HFF-Myc (cell line): Measurements from ENCODE around the gene TCEAL9.

ENCODE experiments used
- DNase-seq: peaks from one replicate; pipeline ENCODE4 v3.0.0-alpha.2; 2011; ENCODE audit warnings: low read depth; ENCODE audit errors: extremely low read depth
- H3K4me3 ChIP-seq: replicated peaks from 2 replicates; pipeline ENCODE4 v1.5.1; 2011; ENCODE audit warnings: low read depth, mild to moderate bottlenecking, control low read depth, low read length
- CTCF ChIP-seq: IDR thresholded peaks from 2 replicates; pipeline ENCODE4 v1.5.1; 2012; ENCODE audit warnings: mild to moderate bottlenecking, low read depth, low read length, control low read depth; ENCODE audit errors: missing control alignments

Gene TCEAL9

GRCh38 chrX:103360092-103360491 is 3.8 kb downstream of the TCEAL9 start:
- DNase-seq = no peak

GRCh38 chrX:103360916-103361315 is 4.6 kb downstream of the TCEAL9 start:
- no peak overlapping the region for H3K4me3 ChIP-seq
- no peak for TF ChIP-seq CTCF
- DNase-seq = no peak

More at GRCh38 chrX:103360092-103360491, 3.8 kb downstream of the TCEAL9 start:
- no peak for TF ChIP-seq CTCF
- H3K4me3 ChIP-seq = no peak overlapping the region

GRCh38 chrX:103361798-103362197 is 5.5 kb downstream of the TCEAL9 start:
- no peak for TF ChIP-seq CTCF
- H3K4me3 ChIP-seq = no peak overlapping the region
- no peak for DNase-seq

- no peak for DNase-seq
- TF ChIP-seq CTCF = no peak
- no peak overlapping the region for H3K4me3 ChIP-seq
Observed at GRCh38 chrX:103362474-103362873, 6.2 kb downstream of the TCEAL9 start.

GRCh38 chrX:103363046-103363445 is 6.7 kb downstream of the TCEAL9 start:
- H3K4me3 ChIP-seq = no peak overlapping the region
- no peak for DNase-seq
- TF ChIP-seq CTCF = no peak

- DNase-seq = no peak
- TF ChIP-seq CTCF = no peak
- no peak overlapping the region for H3K4me3 ChIP-seq
Observed at GRCh38 chrX:103367502-103367901, 11.2 kb downstream of the TCEAL9 start.

- no peak for DNase-seq
- TF ChIP-seq CTCF = no peak
- H3K4me3 ChIP-seq = no peak overlapping the region
Observed at GRCh38 chrX:103369479-103369878, 13.2 kb downstream of the TCEAL9 start.
